ENCODE data around the gene GEMIN4. TPM values are rescaled to one million over a fixed set of nuclear protein-coding genes. Genes with fewer than 3 reads are reported as not detected.

Gene GEMIN4
- total and polyA plus RNA-seq, 4 donors: 2.8 to 7.0 (median 5.9) TPM

- 77% methylated on average over 5 of the region's 5 CpGs for WGBS
- H3K36me3 ChIP-seq (ENCODE audit: control insufficient read depth in 4 of 4, insufficient read depth in 3 of 4, low read depth in 1 of 4, low read length in 3 of 4): no peaks in the 10 kb centered on the region
- H3K4me3 ChIP-seq (ENCODE audit: low read depth in 1 of 3, low read length in 3 of 3): no peak overlapping the region
- H3K9me3 ChIP-seq (ENCODE audit: control insufficient read depth in 4 of 4, low read length in 3 of 4): no peaks in the 10 kb centered on the region
- no peak for DNase-seq (ENCODE audit: low spot score)
- H3K9ac ChIP-seq (ENCODE audit: low read depth in 1 of 2, low read length in 2 of 2): no peak overlapping the region
- no peaks in the 10 kb centered on the region for H3K27me3 ChIP-seq (ENCODE audit: control insufficient read depth in 4 of 4, insufficient read depth in 4 of 4, low read length in 3 of 4)
- TF ChIP-seq RXRA (IDR thresholded peaks at IDR 0.05) (no peak), CTCF (IDR thresholded peaks at IDR 0.05; ENCODE audit: low read depth, low read length, missing input control) (no peak), ATF3 (IDR thresholded peaks at IDR 0.05) (no peak), YY1 (IDR thresholded peaks at IDR 0.05) (no peak), MAX (IDR thresholded peaks at IDR 0.05) (no peak), HNF4G (IDR thresholded peaks at IDR 0.05) (no peak), TAF1 (conservative IDR thresholded peaks at IDR 0.05) (no peak), EGR1 (IDR thresholded peaks at IDR 0.05; ENCODE audit: low read depth in 2 of 2) (no peak), JUND (IDR thresholded peaks at IDR 0.05) (no peak), RAD21 (IDR thresholded peaks at IDR 0.05) (no peak), ZBTB33 (IDR thresholded peaks at IDR 0.05) (no peak), NR2F2 (IDR thresholded peaks at IDR 0.05) (no peak), GABPA (IDR thresholded peaks at IDR 0.05 in 1 of 2, conservative IDR thresholded peaks at IDR 0.05 in 1 of 2) (no peak), FOXA2 (IDR thresholded peaks at IDR 0.05) (no peak), REST (IDR thresholded peaks at IDR 0.05) (no peak), SP1 (IDR thresholded peaks at IDR 0.05) (no peak), FOXA1 (IDR thresholded peaks at IDR 0.05) (no peak)
- peaks cover 0 to 4% (median under 1%) of the 10 kb centered on the region in 4 donors for H3K4me1 ChIP-seq (ENCODE audit: control insufficient read depth in 4 of 4, insufficient read depth in 4 of 4, low read length in 3 of 4)
- H3K27ac ChIP-seq (ENCODE audit: low read depth in 1 of 2, low read length in 2 of 2): no peak overlapping the region
Measured at GRCh38 chr17:721540-721937, 30.5 kb downstream of the GEMIN4 start.
